GM12878 (cell line): ENCODE measurements around the gene CHFR. TPM values are rescaled to one million over a fixed set of nuclear protein-coding genes. Genes with fewer than 3 reads are reported as not detected.

Source experiments
- ATAC-seq: fragments of 200-7000 bp; cut with Tn5 transposase; 3 replicates; pipeline ENCODE4 v1.9.1; 2020; ENCODE audit warnings: mild to moderate bottlenecking, moderate library complexity
- BruUV-seq: library from RNA; stranded (reverse); fragments of 400-500 nt; replicated peaks from 2 replicates; lab custom pipeline; 2021; lab: Mats Ljungman, UMichigan
- CTCF ChIA-PET: fragments of 300-600 bp; sonication (Branson Sonifier 250); formaldehyde crosslinking; extraction: SDS; loops from one replicate; lab custom pipeline; 2021; ENCODE audit warnings: inconsistent platforms; lab: Yijun Ruan, JAX
- POLR2A ChIA-PET: fragments of 350-600 bp; formaldehyde crosslinking; extraction: SDS; loops from one replicate; lab custom pipeline; 2021; ENCODE audit warnings: inconsistent platforms; lab: Charles Lee
- RAD21 ChIA-PET: fragments of 300-600 bp; sonication (Branson Sonifier 250); formaldehyde crosslinking; loops from one replicate; lab custom pipeline; 2023; ENCODE audit warnings: antibody characterized with exemption; ENCODE audit not compliant: unreplicated experiment; lab: Charles Lee
- SMC1A ChIA-PET: fragments of 300-600 bp; sonication (Branson Sonifier 250); formaldehyde crosslinking; loops from one replicate; lab custom pipeline; 2023; ENCODE audit not compliant: unreplicated experiment, uncharacterized antibody; lab: Charles Lee
- DNase-seq: peaks from one replicate; pipeline ENCODE4 v3.0.0-alpha.2; 2011; ENCODE audit warnings: low read depth, low spot score
- FAIRE-seq: peaks from 3 replicates; lab custom pipeline; 2011; peaks lifted over from hg19 to GRCh38; lab: Jason Lieb, UNC
- H2AFZ ChIP-seq: 2 replicates; pipeline ENCODE4 v1.6.0; 2011; ENCODE audit warnings: low read depth, low read length, control low read depth; ENCODE audit not compliant: control insufficient read depth
- H3K27ac ChIP-seq: 2 replicates; pipeline ENCODE4 v1.5.1; 2011; ENCODE audit warnings: control low read depth; ENCODE audit not compliant: control insufficient read depth, insufficient read depth
- H3K27me3 ChIP-seq, 2 experiments: replicated peaks in 1 of 2; 2 replicates each; pipeline versions ENCODE4 v1.6.0 to v1.6.1; 2011; ENCODE audit warnings: low read length in 1 of 2; ENCODE audit not compliant: control insufficient read depth in 2 of 2, insufficient read depth in 2 of 2
- H3K36me3 ChIP-seq, 2 experiments: 2 replicates each; pipeline ENCODE4 v1.5.1; 2011; ENCODE audit warnings: low read length in 1 of 2; ENCODE audit not compliant: control insufficient read depth in 2 of 2, insufficient read depth in 2 of 2
- H3K4me1 ChIP-seq: 2 replicates; pipeline ENCODE4 v1.6.1; 2011; ENCODE audit warnings: mild to moderate bottlenecking, low read length, moderate library complexity, mixed read lengths; ENCODE audit not compliant: control insufficient read depth, insufficient read depth
- H3K4me2 ChIP-seq: 2 replicates; pipeline ENCODE4 v1.6.0; 2011; ENCODE audit warnings: control low read depth; ENCODE audit not compliant: control insufficient read depth, insufficient read depth
- H3K4me3 ChIP-seq: fragments of 200-600 bp; sonication (generic); 2 replicates; pipeline ENCODE4 v1.5.1; 2016
- H3K79me2 ChIP-seq: 2 replicates; pipeline ENCODE4 v1.6.0; 2011; ENCODE audit warnings: low read length; ENCODE audit not compliant: control insufficient read depth, insufficient read depth
- H3K9ac ChIP-seq: 2 replicates; pipeline ENCODE4 v1.8.0; 2011; ENCODE audit warnings: low read length, control low read depth, mixed read lengths; ENCODE audit not compliant: control insufficient read depth, insufficient read depth
- H3K9me3 ChIP-seq: replicated peaks from 3 replicates; pipeline ENCODE4 v1.5.1; 2011; ENCODE audit warnings: mild to moderate bottlenecking, low read length; ENCODE audit not compliant: control insufficient read depth, insufficient read depth
- H4K20me1 ChIP-seq: 2 replicates; pipeline ENCODE4 v1.6.0; 2011; ENCODE audit not compliant: control insufficient read depth, insufficient read depth
- FOS ChIP-seq: IDR thresholded peaks from 3 replicates; pipeline ENCODE4 v1.6.1; 2011; ENCODE audit warnings: borderline replicate concordance; ENCODE audit not compliant: insufficient read length; ENCODE audit errors: extremely low read depth
- MTA2 ChIP-seq: fragments of 450-650 bp; IDR thresholded peaks from 2 replicates; pipeline ENCODE4 v1.6.1; 2016; ENCODE audit warnings: low read depth, mild to moderate bottlenecking, moderate library complexity
- POLR2A ChIP-seq: IDR thresholded peaks from 2 replicates; pipeline ENCODE4 v1.6.1; 2011; ENCODE audit warnings: low read depth, mild to moderate bottlenecking, low read length
- WGBS: methylation state at CpG from one replicate; pipeline ENCODE4 v1.1.6; 2016; ENCODE audit warnings: low lambda C conversion rate; ENCODE audit not compliant: insufficient replicate concordance, insufficient coverage; ENCODE audit errors: missing lambda C conversion rate; 5-methylcytosine and 5-hydroxymethylcytosine counted together
- in situ Hi-C: fragments of 300-500 bp; cut with MboI; formaldehyde crosslinking; loops from 9 replicates; pipeline ENCODE4 v1.14.3; 2018; ENCODE audit warnings: mixed read lengths
- intact Hi-C: fragments of 100-400 bp; cut with micrococcal nuclease; formaldehyde crosslinking; loops from one replicate; pipeline ENCODE4 v1.14.2; 2022; ENCODE audit not compliant: unreplicated experiment
- polyA plus RNA-seq, 11 experiments: library from polyadenylated mRNA; depleted of rRNA in 4 of 11; unstranded in 6 of 11; stranded (reverse) in 5 of 11; fragments of >200 nt; fragmentation: Nextera tagmentation in 4 of 11; fragmentation: Illumina TruSeq in 1 of 11; extraction: Ambion mirVana in 4 of 11; extraction: Trizol in 1 of 11; gene quantifications; 1 replicate in 1 of 11; 2 replicates in 10 of 11; pipeline versions ENCODE4 v1.2.1 to v1.2.3, GENCODE V29; 2011 to 2016; ENCODE audit warnings: inconsistent platforms in 2 of 11, missing spikeins in 2 of 11, low read depth in 1 of 11
- total RNA-seq, 4 experiments: library from RNA; depleted of rRNA in 3 of 4; stranded (reverse); fragments of >200 nt in 3 of 4; fragmentation: Illumina TruSeq in 1 of 4; extraction: Trizol in 1 of 4; gene quantifications; 2 replicates each; pipeline versions ENCODE4 v1.2.1 to v1.2.3, GENCODE V29; 2013 to 2021

The CHFR gene
- total and polyA plus RNA-seq, 10 of the 15 experiments (the other 5 are each of a cell fraction or from before 2014, with no cell fraction given) = 1.1 to 49.4 (median 34.4) TPM

- H3K36me3 ChIP-seq = peaks cover 17 to 27% of the 10 kb centered on the region in 2 experiments
These were observed 33.9 kb downstream of the CHFR start for GRCh38 chr12:132853285-132854092.

GRCh38 chr12:132852496-132852895 is 34.9 kb downstream of the CHFR start:
- Histone ChIP-seq H4K20me1 (no peaks in the 10 kb centered on the region), H2AFZ (no peak overlapping the region), H3K9ac (no peak overlapping the region), H3K9me3 (no peaks in the 10 kb centered on the region), H3K4me2 (no peak overlapping the region), H3K27me3 (no peaks in the 10 kb centered on the region), H3K4me3 (no peak overlapping the region), H3K79me2 (no peaks in the 10 kb centered on the region), H3K36me3 (peaks cover 18 to 25% of the 10 kb centered on the region in 2 experiments), H3K27ac (no peak overlapping the region), H3K4me1 (no peaks in the 10 kb centered on the region)
- ChIA-PET POLR2A (no interaction called here), CTCF (no interaction called here), RAD21 (no interaction called here), SMC1A (no interaction called here)
- in situ Hi-C loops = no loop called here
- TF ChIP-seq POLR2A (0 out of 2 replicates have a peak, but pooled peaks have one; percentile 38), FOS (no peak)
- no TSS peak for BruUV-seq
- DNase-seq (no peak), FAIRE-seq (no peak), ATAC-seq (no peak)
- 95% methylated on average over 12 of the region's 12 CpGs for WGBS
- intact Hi-C loops = no loop called here

More at GRCh38 chr12:132853285-132854092, 33.9 kb downstream of the CHFR start:
- RAD21 ChIA-PET = no interaction called here
- no peak for TF ChIP-seq MTA2
- TF ChIP-seq POLR2A = peak; percentile 59
- Histone ChIP-seq H2AFZ (no peak overlapping the region), H3K4me2 (no peak overlapping the region), H3K27me3 (no peaks in the 10 kb centered on the region), H3K9me3 (no peaks in the 10 kb centered on the region), H4K20me1 (no peaks in the 10 kb centered on the region), H3K27ac (no peak overlapping the region), H3K79me2 (no peaks in the 10 kb centered on the region), H3K9ac (no peak overlapping the region), H3K4me1 (no peaks in the 10 kb centered on the region), H3K4me3 (no peak overlapping the region)
- CTCF ChIA-PET = no interaction called here
- FAIRE-seq (no peak), DNase-seq (no peak), ATAC-seq (no peak)
- BruUV-seq = TSS peak; percentile 37
- intact Hi-C loops = no loop called here
- SMC1A ChIA-PET = no interaction called here
- 97% methylated on average over 51 of the region's 51 CpGs for WGBS
- POLR2A ChIA-PET = no interaction called here
- in situ Hi-C loops = no loop called here
